HG02885 (cell line): Measurements from ENCODE around the gene ALKBH5.
"Not testable (repeated sequence)": the region's sequence is repeated elsewhere in the genome, so short reads cannot be mapped to it uniquely, and the experiment has no call there.

Experiments used
- ATAC-seq: cut with Tn5 transposase; IDR thresholded peaks from one replicate; pipeline ENCODE4 v1.9.1; 2021; ENCODE audit warnings: mild to moderate bottlenecking; ENCODE audit not compliant: unreplicated experiment, poor library complexity

Gene ALKBH5

GRCh38 chr17:18213666-18214270 is 30.1 kb downstream of the ALKBH5 start:
- no peak for ATAC-seq

GRCh38 chr17:18216906-18217305 is 33.3 kb downstream of the ALKBH5 start:
- not testable (repeated sequence) for ATAC-seq

- no peak for ATAC-seq
Measured at GRCh38 chr17:18217412-18218015, 33.9 kb downstream of the ALKBH5 start.

- no peak for ATAC-seq
Measured at GRCh38 chr17:18218756-18219415, 35.3 kb downstream of the ALKBH5 start.

GRCh38 chr17:18224053-18224386 is 40.4 kb downstream of the ALKBH5 start:
- ATAC-seq, result no peak

GRCh38 chr17:18224387-18225120 is 40.9 kb downstream of the ALKBH5 start:
- ATAC-seq, result no peak

GRCh38 chr17:18225121-18225641 is 41.6 kb downstream of the ALKBH5 start, which contains the start of gene LLGL1:
TSS of gene LLGL1 (plus strand) at chr17:18225635. CDS start at chr17:18225683, 48 bp downstream.
- peak; percentile 91 for ATAC-seq

GRCh38 chr17:18225642-18226283 is 42.1 kb downstream of the ALKBH5 start:
- ATAC-seq, result peak; percentile 24

GRCh38 chr17:18226284-18226945 is 42.8 kb downstream of the ALKBH5 start:
- ATAC-seq, result no peak

- ATAC-seq, result no peak
Measured at GRCh38 chr17:18227635-18228034, 44.0 kb downstream of the ALKBH5 start.

- ATAC-seq, result no peak
Measured at GRCh38 chr17:18228176-18228682, 44.6 kb downstream of the ALKBH5 start.

- ATAC-seq, result no peak
Measured at GRCh38 chr17:18229254-18229653, 45.6 kb downstream of the ALKBH5 start.

GRCh38 chr17:18229771-18230170 is 46.1 kb downstream of the ALKBH5 start:
- no peak for ATAC-seq

GRCh38 chr17:18230288-18231141 is 46.9 kb downstream of the ALKBH5 start:
- no peak for ATAC-seq

- no peak for ATAC-seq
Measured at GRCh38 chr17:18231164-18231563, 47.5 kb downstream of the ALKBH5 start.

GRCh38 chr17:18233803-18234518 is 50.3 kb downstream of the ALKBH5 start:
- ATAC-seq, result no peak

- ATAC-seq, result no peak
Measured at GRCh38 chr17:18234853-18235380, 51.3 kb downstream of the ALKBH5 start.

- no peak for ATAC-seq
Measured at GRCh38 chr17:18235743-18236256, 52.2 kb downstream of the ALKBH5 start.
